H7 (cell line): ENCODE measurements around the gene YDJC. TPM values are rescaled to one million over a fixed set of nuclear protein-coding genes. Genes with fewer than 3 reads are reported as not detected.
"Not testable (repeated sequence)": the region's sequence is repeated elsewhere in the genome, so short reads cannot be mapped to it uniquely, and the experiment has no call there.

Experiments used
- DNase-seq: peaks from one replicate; pipeline ENCODE4 v3.0.0; 2012
- H3K27me3 ChIP-seq: 2 replicates; pipeline ENCODE4 v1.6.0; 2011; ENCODE audit warnings: mild to moderate bottlenecking, low read length; ENCODE audit not compliant: control insufficient read depth, insufficient read depth
- H3K36me3 ChIP-seq: replicated peaks from 2 replicates; pipeline ENCODE4 v1.5.1; 2011; ENCODE audit warnings: low read length; ENCODE audit not compliant: control insufficient read depth, insufficient read depth
- H3K4me3 ChIP-seq: 2 replicates; pipeline ENCODE4 v1.5.1; 2011; ENCODE audit warnings: low read depth, mild to moderate bottlenecking, control low read depth, low read length, moderate library complexity; ENCODE audit not compliant: insufficient read depth
- total RNA-seq: library from RNA; depleted of rRNA; stranded (reverse); fragments of >200 nt; shearing (Covaris generic); gene quantifications from 2 replicates; pipeline ENCODE4 v1.2.3, GENCODE V29; 2014; rRNA removed

YDJC gene
- 53.0 and 57.3 TPM in 2 replicates for total RNA-seq

- Histone ChIP-seq H3K4me3 (peak within 1 kb of the TSS; percentile 99), H3K27me3 (peaks cover 2% of the 10 kb centered on the region; the same call in 1 of the 2 replicates), H3K36me3 (peaks cover 4% of the 10 kb centered on the region)
- peak; percentile 99 for DNase-seq
Observed at GRCh38 chr22:21629255-21630149, at the start of gene YDJC. YDJC (minus strand) TSS chr22:21630022; CDS start chr22:21630014, 8 bp downstream.

DNA sequence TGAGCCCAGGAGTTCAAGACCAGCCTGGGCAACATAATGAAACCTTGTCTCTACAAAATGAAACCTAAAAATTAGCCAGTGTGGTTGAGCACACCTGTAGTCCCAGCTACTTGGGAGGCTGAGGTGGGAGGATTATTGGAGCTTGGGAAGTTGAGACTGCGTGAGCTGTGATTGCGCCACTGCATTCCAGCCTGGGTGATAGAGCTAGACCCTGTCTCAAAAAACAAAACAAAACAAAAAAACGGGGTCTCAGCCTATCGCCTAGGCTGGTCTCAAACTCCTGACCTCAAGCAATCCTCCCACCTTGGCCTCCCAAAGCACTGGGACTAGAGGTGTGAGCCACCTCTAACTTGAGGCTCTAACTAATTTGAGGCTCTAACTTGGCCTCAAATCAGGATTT lies 49.6 kb upstream of the YDJC start:
- DNase-seq: no peak
- peaks cover 8% of the 10 kb centered on the region for H3K36me3 ChIP-seq
- H3K27me3 ChIP-seq: no peaks in the 10 kb centered on the region
- H3K4me3 ChIP-seq: no peak overlapping the region

DNA sequence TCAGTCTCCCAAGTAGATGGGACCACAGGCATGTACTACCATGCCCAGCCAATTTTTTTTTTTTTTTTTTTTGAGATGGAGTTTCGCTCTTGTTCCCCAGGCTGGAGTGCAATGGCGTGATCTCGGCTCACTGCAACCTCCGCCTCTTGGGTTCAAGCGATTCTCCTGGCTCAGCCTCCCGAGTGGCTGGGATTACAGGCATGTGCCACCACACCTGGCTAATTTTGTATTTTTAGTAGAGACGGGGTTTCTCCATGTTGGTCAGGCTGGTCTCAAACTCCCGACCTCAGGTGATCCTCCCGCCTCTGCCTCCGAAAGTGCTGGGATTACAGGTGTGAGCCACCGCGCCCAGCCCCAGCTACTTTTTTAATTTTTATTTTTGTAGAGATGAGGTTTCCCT lies 49.0 kb upstream of the YDJC start:
- H3K27me3 ChIP-seq, H3K4me3 ChIP-seq, DNase-seq, H3K36me3 ChIP-seq: not testable (repeated sequence)

- Histone ChIP-seq H3K36me3 (peaks cover 10% of the 10 kb centered on the region), H3K4me3 (no peak overlapping the region), H3K27me3 (no peaks in the 10 kb centered on the region)
- DNase-seq: no peak
Observed at GRCh38 chr22:21677606-21678443, 48.0 kb upstream of the YDJC start.

DNA sequence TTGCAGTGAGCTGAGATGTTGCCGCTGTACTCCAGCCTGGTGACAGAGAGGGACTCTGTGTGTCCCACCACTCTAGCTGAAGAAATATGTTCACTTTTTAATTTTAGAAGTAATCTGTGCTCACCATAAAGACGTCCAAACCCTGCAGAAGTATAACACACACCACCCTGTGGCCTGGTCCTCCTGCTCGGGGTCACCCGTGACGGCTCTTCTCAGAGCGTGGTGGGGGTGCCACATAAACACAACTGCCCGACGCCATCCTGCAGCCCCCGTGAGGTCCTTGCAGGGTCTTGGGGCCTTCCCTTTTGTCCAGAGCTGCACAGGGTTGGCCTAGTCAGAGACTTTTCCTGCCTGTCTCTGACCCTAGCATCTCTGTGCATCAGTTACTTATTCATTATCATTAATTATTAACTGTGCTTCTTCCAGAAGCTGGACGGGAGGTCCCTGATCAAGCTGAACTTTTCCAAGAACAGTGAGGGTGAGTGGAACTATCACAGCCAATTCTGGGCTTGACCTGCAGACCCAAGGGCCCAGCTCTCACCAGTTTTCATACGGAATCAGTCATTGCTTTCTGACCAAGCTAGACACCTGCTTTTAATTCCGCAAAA lies 44.9 kb upstream of the YDJC start:
- no peaks in the 10 kb centered on the region for H3K27me3 ChIP-seq
- DNase-seq: no peak
- H3K4me3 ChIP-seq: no peak overlapping the region
- peaks cover 16% of the 10 kb centered on the region for H3K36me3 ChIP-seq

- no peak for DNase-seq
- H3K36me3 ChIP-seq: peaks cover 16% of the 10 kb centered on the region
- H3K27me3 ChIP-seq: no peaks in the 10 kb centered on the region
- no peak overlapping the region for H3K4me3 ChIP-seq
Observed at GRCh38 chr22:21673534-21674321, 43.9 kb upstream of the YDJC start.

DNA sequence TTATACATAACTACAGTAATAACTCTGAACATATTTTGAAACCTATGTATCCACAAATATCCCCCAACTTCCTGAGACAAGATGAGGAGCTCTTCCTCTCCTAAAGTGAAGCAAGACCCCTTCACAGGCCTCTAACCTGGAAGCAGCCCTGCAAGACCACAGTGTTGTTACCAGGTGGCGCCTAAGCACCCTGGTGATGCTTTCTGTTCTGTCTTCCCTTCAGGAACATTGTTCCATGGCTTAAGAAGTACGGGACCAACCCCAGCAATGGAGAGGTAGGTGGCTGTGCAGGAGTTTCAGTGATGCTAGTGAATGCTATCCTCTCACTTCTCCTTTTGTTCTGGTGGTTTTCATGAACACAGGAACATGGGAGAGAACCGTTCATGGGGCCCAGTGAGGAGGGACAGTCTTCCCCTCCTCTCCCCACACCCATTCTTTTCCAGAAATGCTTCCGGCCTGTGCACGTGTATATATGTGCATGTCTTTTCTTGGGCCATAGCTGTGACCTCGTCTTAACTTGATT lies 42.3 kb upstream of the YDJC start:
- no peaks in the 10 kb centered on the region for H3K27me3 ChIP-seq
- peaks cover 16% of the 10 kb centered on the region for H3K36me3 ChIP-seq
- H3K4me3 ChIP-seq: no peak overlapping the region
- DNase-seq: no peak

DNA sequence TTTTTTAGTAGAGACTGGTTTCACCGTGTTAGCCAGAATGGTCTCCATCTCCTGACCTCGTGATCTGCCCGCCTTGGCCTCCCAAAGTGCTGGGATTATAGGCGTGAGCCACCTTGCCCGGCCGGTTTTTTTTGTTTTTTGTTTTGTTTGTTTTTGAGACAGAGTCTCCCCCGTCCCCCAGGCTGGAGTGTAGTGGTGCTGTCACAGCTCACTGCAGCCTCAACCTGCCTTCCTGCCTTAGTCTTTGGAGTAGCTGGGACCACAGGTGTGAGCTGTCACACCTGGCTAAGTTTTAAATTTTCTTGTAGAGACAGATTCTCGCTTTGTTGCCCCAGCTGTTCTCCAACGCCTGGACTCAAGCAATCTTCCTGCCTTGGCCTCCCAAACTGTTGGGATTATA lies 39.2 kb upstream of the YDJC start:
- Histone ChIP-seq H3K4me3 (no peak overlapping the region), H3K36me3 (peaks cover 11% of the 10 kb centered on the region), H3K27me3 (no peaks in the 10 kb centered on the region)
- no peak for DNase-seq

- Histone ChIP-seq H3K4me3 (peak overlapping the region; percentile 83), H3K36me3 (peaks cover 4% of the 10 kb centered on the region), H3K27me3 (no peaks in the 10 kb centered on the region)
- DNase-seq: peak; percentile 60
Observed at GRCh38 chr22:21666786-21667185, 37.0 kb upstream of the YDJC start.

- DNase-seq: peak; percentile 47
- peaks cover 6% of the 10 kb centered on the region for H3K27me3 ChIP-seq
- H3K36me3 ChIP-seq: no peaks in the 10 kb centered on the region
- H3K4me3 ChIP-seq: peak overlapping the region; percentile 83
Observed at GRCh38 chr22:21665047-21665851, 35.4 kb upstream of the YDJC start.

DNA sequence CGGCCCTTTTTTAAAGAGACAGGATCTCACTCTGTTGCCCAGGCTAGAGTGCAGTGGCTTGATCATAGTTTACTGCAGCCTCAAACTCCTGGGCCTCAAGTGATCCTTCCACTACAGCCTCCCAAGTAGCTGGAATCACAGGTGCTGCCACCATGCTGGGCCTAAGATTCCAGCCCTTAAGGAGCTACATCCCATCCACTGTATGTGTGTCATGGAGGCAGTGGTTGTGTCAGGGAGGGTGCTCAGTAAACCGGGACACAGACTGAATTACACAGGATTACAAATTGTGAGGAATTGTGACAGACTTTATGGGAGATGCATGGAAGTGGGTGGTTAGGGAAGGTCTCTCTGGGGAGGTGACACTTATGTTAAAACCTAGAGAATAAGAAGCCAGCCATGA lies 33.9 kb upstream of the YDJC start:
- DNase-seq: no peak
- no peaks in the 10 kb centered on the region for H3K36me3 ChIP-seq
- H3K4me3 ChIP-seq: no peak overlapping the region
- peaks cover 6% of the 10 kb centered on the region for H3K27me3 ChIP-seq

- no peak overlapping the region for H3K4me3 ChIP-seq
- DNase-seq: peak; percentile 15
- no peaks in the 10 kb centered on the region for H3K36me3 ChIP-seq
- peaks cover 9% of the 10 kb centered on the region for H3K27me3 ChIP-seq
Observed at GRCh38 chr22:21661991-21662390, 32.2 kb upstream of the YDJC start.

DNA sequence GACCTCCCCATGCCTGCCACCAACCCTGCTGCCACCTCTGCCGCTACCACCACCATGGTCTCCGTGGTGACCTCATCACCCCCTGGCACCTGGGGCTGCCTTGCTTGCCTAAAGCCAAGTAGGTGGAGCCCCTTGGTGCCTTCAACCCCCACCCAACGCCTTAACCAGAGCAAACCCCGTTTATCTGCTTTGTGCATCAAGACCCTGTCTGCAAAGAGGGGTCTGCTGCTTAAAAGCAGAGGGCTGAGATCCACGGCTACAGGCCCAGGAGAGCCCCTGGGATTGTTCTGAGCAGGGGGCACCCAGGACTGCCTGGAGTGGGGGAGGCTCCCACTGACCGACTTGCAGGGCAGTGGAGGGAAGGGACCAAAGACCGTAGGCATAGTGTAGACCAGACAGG lies 31.1 kb upstream of the YDJC start:
- H3K27me3 ChIP-seq: peaks cover 9% of the 10 kb centered on the region
- H3K36me3 ChIP-seq: no peaks in the 10 kb centered on the region
- H3K4me3 ChIP-seq: no peak overlapping the region
- no peak for DNase-seq
